HEK293T (cell line): ENCODE results near the gene NFYB.

Source experiments
- CTCF ChIA-PET: fragments of 350-600 bp; formaldehyde crosslinking; extraction: SDS; loops from one replicate; lab custom pipeline; 2021; ENCODE audit warnings: antibody characterized with exemption, inconsistent platforms; lab: Yijun Ruan, JAX
- POLR2A ChIA-PET: fragments of 350-600 bp; formaldehyde crosslinking; extraction: SDS; loops from one replicate; lab custom pipeline; 2020; ENCODE audit warnings: antibody characterized with exemption, inconsistent platforms; lab: Yijun Ruan, JAX
- DNase-seq: peaks from one replicate; pipeline ENCODE4 v3.0.0; 2012; ENCODE audit warnings: mixed read lengths; ENCODE audit errors: extremely low spot score
- ARNT ChIP-seq: fragments of 450-650 bp; IDR thresholded peaks from 2 replicates; pipeline ENCODE4 v1.6.1; 2017; ENCODE audit warnings: mild to moderate bottlenecking
- BHLHE40 ChIP-seq: fragments of 450-650 bp; IDR thresholded peaks from 2 replicates; pipeline ENCODE4 v1.6.1; 2016; ENCODE audit warnings: mild to moderate bottlenecking, moderate library complexity, borderline replicate concordance
- CTBP1 ChIP-seq: fragments of 450-650 bp; IDR thresholded peaks from 2 replicates; pipeline ENCODE4 v1.6.1; 2016; ENCODE audit warnings: borderline replicate concordance
- ELF4 ChIP-seq: fragments of 450-650 bp; IDR thresholded peaks from 2 replicates; pipeline ENCODE4 v1.6.1; 2017; ENCODE audit warnings: antibody characterized with exemption
- FOXA1 ChIP-seq: fragments of 450-650 bp; IDR thresholded peaks from 2 replicates; pipeline ENCODE4 v1.6.1; 2016; ENCODE audit warnings: mild to moderate bottlenecking
- FOXK2 ChIP-seq: fragments of 450-650 bp; IDR thresholded peaks from 2 replicates; pipeline ENCODE4 v1.6.1; 2016; ENCODE audit warnings: mild to moderate bottlenecking
- FOXM1 ChIP-seq: fragments of 450-650 bp; IDR thresholded peaks from 2 replicates; pipeline ENCODE4 v1.6.1; 2017; ENCODE audit warnings: mild to moderate bottlenecking, borderline replicate concordance
- HDGF ChIP-seq: fragments of 450-650 bp; IDR thresholded peaks from 2 replicates; pipeline ENCODE4 v1.6.1; 2017; ENCODE audit warnings: antibody characterized with exemption, borderline replicate concordance
- L3MBTL2 ChIP-seq: fragments of 450-650 bp; conservative IDR thresholded peaks from 2 replicates; pipeline ENCODE4 v1.6.1; 2016; ENCODE audit warnings: mild to moderate bottlenecking
- LEF1 ChIP-seq: fragments of 450-650 bp; IDR thresholded peaks from 2 replicates; pipeline ENCODE4 v1.6.1; 2017; ENCODE audit warnings: mild to moderate bottlenecking, borderline replicate concordance
- NFRKB ChIP-seq: fragments of 450-650 bp; IDR thresholded peaks from 2 replicates; pipeline ENCODE4 v1.6.1; 2016; ENCODE audit warnings: mild to moderate bottlenecking, moderate library complexity
- PKNOX1 ChIP-seq: fragments of 450-650 bp; IDR thresholded peaks from 2 replicates; pipeline ENCODE4 v1.6.1; 2016
- SP1 ChIP-seq: fragments of 450-650 bp; IDR thresholded peaks from 2 replicates; pipeline ENCODE4 v1.6.1; 2017
- SUZ12 ChIP-seq: fragments of 450-650 bp; IDR thresholded peaks from 2 replicates; pipeline ENCODE4 v1.6.1; 2016; ENCODE audit warnings: mild to moderate bottlenecking
- TARDBP ChIP-seq: fragments of 450-650 bp; IDR thresholded peaks from 2 replicates; pipeline ENCODE4 v1.6.1; 2016
- ZNF384 ChIP-seq: fragments of 450-650 bp; IDR thresholded peaks from 2 replicates; pipeline ENCODE4 v1.6.1; 2016

NFYB gene

GRCh38 chr12:104137001-104137901 lies 759 bp downstream of the NFYB start:
- peak; percentile 26 for DNase-seq
- ChIA-PET CTCF (interaction anchor here (0.6 kb wide), 1 partner anchor 12 kb away, joined by 4 read pairs; no protein-coding TSS in a partner anchor), POLR2A (interaction anchor here (1.0 to 2.6 kb wide), 11 partner anchors 10 to 309 kb away, joined by 3 to 10 read pairs (median 5); partner anchors contain the start of genes GLT8D2, HSP90B1 and TDG)
- TF ChIP-seq FOXA1, result no peak
- TF ChIP-seq SP1, result no peak
- TF ChIP-seq CTBP1, result no peak
- no peak for TF ChIP-seq TARDBP
- TF ChIP-seq ARNT, result no peak
- no peak for TF ChIP-seq SUZ12
- TF ChIP-seq PKNOX1, result no peak
- TF ChIP-seq L3MBTL2, result no peak
- no peak for TF ChIP-seq ZNF384
- no peak for TF ChIP-seq ELF4
- TF ChIP-seq FOXK2, result no peak
- no peak for TF ChIP-seq NFRKB
- TF ChIP-seq LEF1, result no peak

GRCh38 chr12:104136577-104136976 lies 1.4 kb downstream of the NFYB start:
- no peak for TF ChIP-seq NFRKB
- no peak for TF ChIP-seq FOXK2
- TF ChIP-seq FOXM1, result no peak
- no peak for TF ChIP-seq L3MBTL2
- TF ChIP-seq LEF1, result no peak
- no peak for TF ChIP-seq SP1
- no peak for TF ChIP-seq TARDBP
- TF ChIP-seq FOXA1, result no peak
- TF ChIP-seq ELF4, result no peak
- TF ChIP-seq PKNOX1, result no peak
- no peak for TF ChIP-seq HDGF
- no peak for TF ChIP-seq ZNF384
- no peak for TF ChIP-seq BHLHE40
- no peak for TF ChIP-seq CTBP1
- no peak for TF ChIP-seq ARNT
- ChIA-PET POLR2A (interaction anchor here (0.7 to 2.6 kb wide), 3 partner anchors 17 to 171 kb away, joined by 3 to 10 read pairs (median 6); partner anchors contain the start of gene TDG), CTCF (interaction anchor here (0.6 kb wide), 1 partner anchor 12 kb away, joined by 4 read pairs; no protein-coding TSS in a partner anchor)
- DNase-seq, result no peak

GRCh38 chr12:104134882-104135281 lies 3.1 kb downstream of the NFYB start:
- POLR2A ChIA-PET, result no interaction called here
- TF ChIP-seq TARDBP (no peak), L3MBTL2 (no peak), HDGF (no peak), LEF1 (no peak), CTBP1 (no peak)
- no peak for DNase-seq
- CTCF ChIA-PET, result no interaction called here

- CTCF ChIA-PET, result no interaction called here
- no peak for TF ChIP-seq SP1
- no peak for TF ChIP-seq NFRKB
- no peak for TF ChIP-seq ARNT
- POLR2A ChIA-PET, result no interaction called here
- no peak for DNase-seq
Measured at GRCh38 chr12:104133866-104134265, 4.1 kb downstream of the NFYB start.

GRCh38 chr12:104133321-104133720 lies 4.7 kb downstream of the NFYB start:
- CTCF ChIA-PET, result interaction anchor here (0.5 kb wide), 1 partner anchor 163 kb away, joined by 3 read pairs; no protein-coding TSS in a partner anchor
- no peak for TF ChIP-seq ARNT
- TF ChIP-seq ELF4, result no peak
- no peak for TF ChIP-seq LEF1
- TF ChIP-seq PKNOX1, result no peak
- TF ChIP-seq HDGF, result no peak
- TF ChIP-seq FOXA1, result no peak
- no peak for TF ChIP-seq SUZ12
- no peak for TF ChIP-seq BHLHE40
- no peak for TF ChIP-seq CTBP1
- no peak for TF ChIP-seq ZNF384
- no peak for TF ChIP-seq L3MBTL2
- TF ChIP-seq TARDBP, result no peak
- TF ChIP-seq SP1, result no peak
- no peak for TF ChIP-seq FOXM1
- TF ChIP-seq FOXK2, result no peak
- TF ChIP-seq NFRKB, result no peak
- POLR2A ChIA-PET, result no interaction called here
- no peak for DNase-seq
